D721Med (cell line): ENCODE results near the gene ONECUT3.

Experiments used
- DNase-seq: peaks from one replicate; pipeline ENCODE4 v3.0.0; 2011; ENCODE audit warnings: low spot score; ENCODE audit not compliant: insufficient read length
- FAIRE-seq: peaks from 2 replicates; lab custom pipeline; 2011; peaks lifted over from hg19 to GRCh38; lab: Jason Lieb, UNC
- TF ChIP-seq, protein P1 (sequence below): IDR thresholded peaks from 2 replicates; pipeline ENCODE4 v1.5.1; 2012; ENCODE audit warnings: mild to moderate bottlenecking, control low read depth; ENCODE audit not compliant: insufficient read depth; ENCODE audit errors: missing control alignments

Gene ONECUT3

GRCh38 chr19:1728816-1729567 lies 24.3 kb upstream of the ONECUT3 start:
- no peak for FAIRE-seq
- no peak for DNase-seq
- TF ChIP-seq, protein P1, sequence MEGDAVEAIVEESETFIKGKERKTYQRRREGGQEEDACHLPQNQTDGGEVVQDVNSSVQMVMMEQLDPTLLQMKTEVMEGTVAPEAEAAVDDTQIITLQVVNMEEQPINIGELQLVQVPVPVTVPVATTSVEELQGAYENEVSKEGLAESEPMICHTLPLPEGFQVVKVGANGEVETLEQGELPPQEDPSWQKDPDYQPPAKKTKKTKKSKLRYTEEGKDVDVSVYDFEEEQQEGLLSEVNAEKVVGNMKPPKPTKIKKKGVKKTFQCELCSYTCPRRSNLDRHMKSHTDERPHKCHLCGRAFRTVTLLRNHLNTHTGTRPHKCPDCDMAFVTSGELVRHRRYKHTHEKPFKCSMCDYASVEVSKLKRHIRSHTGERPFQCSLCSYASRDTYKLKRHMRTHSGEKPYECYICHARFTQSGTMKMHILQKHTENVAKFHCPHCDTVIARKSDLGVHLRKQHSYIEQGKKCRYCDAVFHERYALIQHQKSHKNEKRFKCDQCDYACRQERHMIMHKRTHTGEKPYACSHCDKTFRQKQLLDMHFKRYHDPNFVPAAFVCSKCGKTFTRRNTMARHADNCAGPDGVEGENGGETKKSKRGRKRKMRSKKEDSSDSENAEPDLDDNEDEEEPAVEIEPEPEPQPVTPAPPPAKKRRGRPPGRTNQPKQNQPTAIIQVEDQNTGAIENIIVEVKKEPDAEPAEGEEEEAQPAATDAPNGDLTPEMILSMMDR: no peak

DNA sequence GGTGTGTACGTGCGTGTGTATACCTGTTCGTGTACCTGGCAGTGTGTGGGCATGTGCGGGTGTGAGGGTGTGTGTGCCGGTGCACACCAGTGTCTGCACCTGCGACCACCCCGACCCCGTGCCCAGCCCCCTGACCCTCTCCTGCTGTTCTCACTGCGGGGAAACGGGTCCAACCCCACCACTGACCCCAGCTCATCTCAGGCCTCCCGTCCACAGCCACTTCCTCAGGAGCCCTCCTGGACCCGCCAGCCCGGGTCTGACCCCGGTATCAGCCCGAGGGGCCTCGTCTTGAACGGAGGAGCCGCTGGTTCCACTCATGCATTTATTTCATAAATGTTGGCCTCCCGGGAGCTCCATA lies 23.8 kb upstream of the ONECUT3 start:
- DNase-seq (no peak), FAIRE-seq (no peak)
- TF ChIP-seq, protein P1: no peak

DNA sequence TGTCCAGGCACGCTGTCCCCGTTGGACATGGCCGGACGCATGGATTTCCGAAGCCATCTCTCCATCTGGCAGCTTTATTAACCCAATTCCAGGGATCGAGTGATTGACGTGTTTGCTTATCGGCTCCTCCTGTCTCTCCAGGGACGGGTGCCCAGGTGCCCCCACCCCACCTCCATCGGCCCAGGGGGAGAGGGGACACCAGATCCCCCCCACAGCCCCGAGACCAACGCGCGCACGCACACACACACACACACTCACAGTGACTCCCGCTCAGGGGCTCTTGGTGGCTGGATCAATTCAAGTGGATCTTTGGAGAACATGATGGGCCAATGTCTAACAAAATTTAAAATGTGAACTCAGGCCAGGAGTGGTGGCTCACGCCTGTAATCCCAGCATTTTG lies 23.1 kb upstream of the ONECUT3 start:
- TF ChIP-seq, protein P1: no peak
- DNase-seq (no peak), FAIRE-seq (no peak)

GRCh38 chr19:1734321-1734966 lies 18.9 kb upstream of the ONECUT3 start:
- DNase-seq (no peak), FAIRE-seq (no peak)
- TF ChIP-seq, protein P1: no peak

DNA sequence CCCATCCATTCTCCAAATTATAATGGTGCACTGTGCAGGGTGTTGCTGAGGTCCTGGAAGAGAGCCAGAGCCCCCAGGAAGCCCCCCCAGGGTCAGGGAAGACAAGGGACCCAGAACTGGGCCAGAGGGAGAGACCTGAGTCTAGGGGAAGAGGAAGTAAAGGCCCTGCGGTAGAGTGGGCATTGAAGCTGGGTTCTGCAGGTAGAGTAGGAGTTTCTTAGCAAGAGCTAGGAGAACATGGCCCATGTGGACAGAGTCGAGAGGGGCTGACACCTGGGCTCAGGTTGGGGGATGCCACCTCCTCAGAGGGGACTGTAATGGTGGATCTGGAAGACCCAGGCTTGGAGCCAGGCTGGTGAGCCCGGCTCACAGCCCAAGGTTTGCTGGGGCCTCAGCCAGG lies 17.0 kb upstream of the ONECUT3 start:
- DNase-seq (no peak), FAIRE-seq (no peak)
- TF ChIP-seq, protein P1: no peak

- TF ChIP-seq, protein P1: no peak
- DNase-seq (no peak), FAIRE-seq (no peak)
Observed at GRCh38 chr19:1736927-1737326, 16.4 kb upstream of the ONECUT3 start.
